ENCODE data around the gene ATG10.

DNA sequence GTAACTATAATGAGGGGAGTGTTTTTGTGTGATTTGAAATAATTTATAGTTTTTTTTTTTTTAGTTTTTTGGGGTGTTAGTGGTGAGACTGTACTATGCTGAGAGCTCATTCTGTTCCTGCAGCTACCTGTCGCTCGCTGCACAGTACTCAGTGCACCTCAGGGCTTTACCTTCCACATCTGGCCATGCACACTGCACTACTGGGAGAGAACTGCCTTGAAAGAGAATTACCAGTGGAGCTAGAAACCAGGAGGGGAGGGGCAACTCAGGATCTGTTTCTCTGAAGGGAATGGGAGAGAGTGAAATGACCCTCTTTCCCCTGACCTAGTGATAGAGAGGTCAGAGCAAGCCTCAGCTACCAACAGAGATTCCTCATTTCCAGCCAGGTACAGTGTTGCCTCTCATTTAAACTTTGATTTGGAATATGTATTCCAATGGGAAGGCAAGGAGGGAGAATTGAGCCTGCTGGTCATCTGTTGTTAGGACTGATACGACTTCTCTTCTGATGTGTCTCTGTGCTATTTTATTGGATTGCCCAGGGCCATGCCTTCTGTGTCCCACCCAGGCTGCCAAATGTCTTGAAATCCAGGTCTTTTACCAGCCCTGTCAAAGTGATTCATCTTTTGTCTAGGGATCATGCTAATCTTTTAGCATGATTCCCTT is 8.9 kb downstream of the ATG10 start:
- TF ChIP-seq POLR2AphosphoS5 (IDR thresholded peaks at IDR 0.05) (no peak), EP300 (IDR thresholded peaks at IDR 0.05; ENCODE audit: low read depth) (no peak)
- TF ChIP-seq, protein P1, sequence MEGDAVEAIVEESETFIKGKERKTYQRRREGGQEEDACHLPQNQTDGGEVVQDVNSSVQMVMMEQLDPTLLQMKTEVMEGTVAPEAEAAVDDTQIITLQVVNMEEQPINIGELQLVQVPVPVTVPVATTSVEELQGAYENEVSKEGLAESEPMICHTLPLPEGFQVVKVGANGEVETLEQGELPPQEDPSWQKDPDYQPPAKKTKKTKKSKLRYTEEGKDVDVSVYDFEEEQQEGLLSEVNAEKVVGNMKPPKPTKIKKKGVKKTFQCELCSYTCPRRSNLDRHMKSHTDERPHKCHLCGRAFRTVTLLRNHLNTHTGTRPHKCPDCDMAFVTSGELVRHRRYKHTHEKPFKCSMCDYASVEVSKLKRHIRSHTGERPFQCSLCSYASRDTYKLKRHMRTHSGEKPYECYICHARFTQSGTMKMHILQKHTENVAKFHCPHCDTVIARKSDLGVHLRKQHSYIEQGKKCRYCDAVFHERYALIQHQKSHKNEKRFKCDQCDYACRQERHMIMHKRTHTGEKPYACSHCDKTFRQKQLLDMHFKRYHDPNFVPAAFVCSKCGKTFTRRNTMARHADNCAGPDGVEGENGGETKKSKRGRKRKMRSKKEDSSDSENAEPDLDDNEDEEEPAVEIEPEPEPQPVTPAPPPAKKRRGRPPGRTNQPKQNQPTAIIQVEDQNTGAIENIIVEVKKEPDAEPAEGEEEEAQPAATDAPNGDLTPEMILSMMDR (IDR thresholded peaks at IDR 0.05), result no peak

All from transverse colon (tissue), 4 donors.